WTC11 (cell line): ENCODE measurements around the gene UBC. TPM values are rescaled to one million over a fixed set of nuclear protein-coding genes. Genes with fewer than 3 reads are reported as not detected.

Experiments used
- ATAC-seq: fragments of 200-7000 bp; cut with Tn5 transposase; 2 replicates; pipeline ENCODE4 v1.10.0; 2021; ENCODE audit warnings: mild to moderate bottlenecking, moderate library complexity
- CTCF ChIA-PET: fragments of 300-600 bp; sonication (Branson Sonifier 250); formaldehyde crosslinking; loops from one replicate; lab custom pipeline; 2021; ENCODE audit warnings: antibody characterized with exemption; lab: Charles Lee
- POLR2A ChIA-PET: fragments of 350-600 bp; sonication (Branson Sonifier 250); formaldehyde crosslinking; loops from one replicate; lab custom pipeline; 2021; ENCODE audit warnings: antibody characterized with exemption; lab: Charles Lee
- DNase-seq: peaks from one replicate; pipeline ENCODE4 v3.0.0; 2021; ENCODE audit warnings: low spot score
- H3K27ac Mint-ChIP-seq: 2 replicates; pipeline ENCODE4 v1.8.0; 2021; ENCODE audit warnings: mixed read lengths
- H3K27me3 Mint-ChIP-seq: 2 replicates; pipeline ENCODE4 v1.8.0; 2021; ENCODE audit warnings: low read depth, mild to moderate bottlenecking, moderate library complexity, mixed read lengths
- H3K36me3 Mint-ChIP-seq: 2 replicates; pipeline ENCODE4 v1.8.0; 2021; ENCODE audit warnings: mixed read lengths
- H3K4me1 Mint-ChIP-seq: 2 replicates; pipeline ENCODE4 v1.8.0; 2022; ENCODE audit warnings: mixed read lengths
- H3K4me3 Mint-ChIP-seq: 2 replicates; pipeline ENCODE4 v1.8.0; 2021; ENCODE audit warnings: mild to moderate bottlenecking, moderate library complexity, mixed read lengths
- H3K9me3 Mint-ChIP-seq: 2 replicates; pipeline ENCODE4 v1.8.0; 2021; ENCODE audit warnings: mixed read lengths
- CREB1 ChIP-seq: sonication (generic); formaldehyde crosslinking; IDR thresholded peaks from 2 replicates; pipeline ENCODE4 v1.8.0; 2023; ENCODE audit warnings: mild to moderate bottlenecking, missing genetic modification reagents
- ELF4 ChIP-seq: sonication (generic); formaldehyde crosslinking; IDR thresholded peaks from 2 replicates; pipeline ENCODE4 v1.8.1; 2022; ENCODE audit warnings: low read depth, mild to moderate bottlenecking, moderate library complexity, missing genetic modification reagents
- FOXJ3 ChIP-seq: sonication (generic); formaldehyde crosslinking; IDR thresholded peaks from 2 replicates; pipeline ENCODE4 v1.9.0; 2021; ENCODE audit warnings: missing genetic modification reagents, mild to moderate bottlenecking, borderline replicate concordance
- JAZF1 ChIP-seq: fragments of 250-450 bp; sonication (Bioruptor Pico); IDR thresholded peaks from 2 replicates; pipeline ENCODE4 v1.9.0; 2021; ENCODE audit warnings: moderate library complexity, mild to moderate bottlenecking, inconsistent platforms
- JUN ChIP-seq: sonication (generic); formaldehyde crosslinking; IDR thresholded peaks from 2 replicates; pipeline ENCODE4 v1.8.0; 2023; ENCODE audit warnings: mild to moderate bottlenecking, missing genetic modification reagents
- NFE2L1 ChIP-seq: sonication (generic); formaldehyde crosslinking; IDR thresholded peaks from 2 replicates; pipeline ENCODE4 v1.8.1; 2023; ENCODE audit warnings: missing genetic modification reagents
- NR1H2 ChIP-seq: sonication (generic); formaldehyde crosslinking; IDR thresholded peaks from 2 replicates; pipeline ENCODE4 v1.9.0; 2021; ENCODE audit warnings: mild to moderate bottlenecking, moderate library complexity, missing genetic modification reagents
- TP53 ChIP-seq: sonication (generic); formaldehyde crosslinking; IDR thresholded peaks from 2 replicates; pipeline ENCODE4 v1.8.1; 2023; ENCODE audit warnings: mild to moderate bottlenecking, missing genetic modification reagents
- ZNF232 ChIP-seq: sonication (generic); formaldehyde crosslinking; IDR thresholded peaks from 2 replicates; pipeline ENCODE4 v1.8.0; 2022; ENCODE audit warnings: mild to moderate bottlenecking, missing genetic modification reagents
- ZNF416 ChIP-seq: fragments of 250-450 bp; sonication (Bioruptor Pico); IDR thresholded peaks from 2 replicates; pipeline ENCODE4 v1.9.0; 2021; ENCODE audit warnings: mild to moderate bottlenecking, inconsistent platforms
- ZNF671 ChIP-seq: fragments of 250-450 bp; sonication (Bioruptor Pico); IDR thresholded peaks from 2 replicates; pipeline ENCODE4 v1.8.0; 2021; ENCODE audit warnings: mild to moderate bottlenecking
- total RNA-seq: library from RNA; stranded (reverse); gene quantifications from 3 replicates; pipeline ENCODE4 v1.2.3, GENCODE V29; 2021
- TF ChIP-seq, protein P1 (sequence below): sonication (generic); formaldehyde crosslinking; IDR thresholded peaks from 2 replicates; pipeline ENCODE4 v1.8.1; 2022; ENCODE audit warnings: low read depth, mild to moderate bottlenecking, moderate library complexity, missing genetic modification reagents, borderline replicate concordance
- TF ChIP-seq, protein P2 (sequence below): sonication (generic); formaldehyde crosslinking; IDR thresholded peaks from 2 replicates; pipeline ENCODE4 v1.8.1; 2022; ENCODE audit warnings: mild to moderate bottlenecking, missing genetic modification reagents, moderate library complexity, borderline replicate concordance
- TF ChIP-seq, protein P3 (sequence below): sonication (generic); formaldehyde crosslinking; IDR thresholded peaks from 2 replicates; pipeline ENCODE4 v1.8.0; 2022; ENCODE audit warnings: missing genetic modification reagents
- TF ChIP-seq, protein P4 (sequence below): sonication (generic); formaldehyde crosslinking; IDR thresholded peaks from 2 replicates; pipeline ENCODE4 v1.8.0; 2022; ENCODE audit warnings: mild to moderate bottlenecking, missing genetic modification reagents
- TF ChIP-seq, protein P5 (sequence below): fragments of 250-450 bp; sonication (Bioruptor Pico); IDR thresholded peaks from 2 replicates; pipeline ENCODE4 v1.8.0; 2021; ENCODE audit warnings: mild to moderate bottlenecking
- TF ChIP-seq, protein P6 (sequence below): fragments of 250-450 bp; sonication (Bioruptor Pico); IDR thresholded peaks from 2 replicates; pipeline ENCODE4 v1.9.0; 2021; ENCODE audit warnings: mild to moderate bottlenecking, borderline replicate concordance

UBC gene
- total RNA-seq, 1 experiment from 2014 or later: 530 TPM

DNA sequence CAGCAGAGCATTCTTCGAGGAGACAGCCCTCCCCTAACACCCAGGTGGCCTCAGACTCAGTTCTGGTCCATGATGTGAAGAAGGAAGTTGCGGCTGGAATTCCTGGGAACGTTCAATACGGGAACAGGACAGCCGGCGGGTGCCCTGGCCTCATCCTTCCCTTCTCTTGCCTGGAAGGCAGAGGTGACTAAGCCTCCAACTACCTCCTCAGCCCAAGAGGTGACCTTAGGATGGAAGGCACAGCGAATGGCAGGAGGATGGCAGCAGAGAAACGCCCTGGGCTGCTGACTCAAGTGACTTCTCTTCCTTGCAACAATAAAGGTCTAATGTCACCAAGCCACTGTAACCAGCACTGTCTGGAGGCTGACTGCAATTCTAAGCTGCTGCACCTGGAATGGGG is 38.4 kb upstream of the UBC start (continued):
- TF ChIP-seq, protein P1, sequence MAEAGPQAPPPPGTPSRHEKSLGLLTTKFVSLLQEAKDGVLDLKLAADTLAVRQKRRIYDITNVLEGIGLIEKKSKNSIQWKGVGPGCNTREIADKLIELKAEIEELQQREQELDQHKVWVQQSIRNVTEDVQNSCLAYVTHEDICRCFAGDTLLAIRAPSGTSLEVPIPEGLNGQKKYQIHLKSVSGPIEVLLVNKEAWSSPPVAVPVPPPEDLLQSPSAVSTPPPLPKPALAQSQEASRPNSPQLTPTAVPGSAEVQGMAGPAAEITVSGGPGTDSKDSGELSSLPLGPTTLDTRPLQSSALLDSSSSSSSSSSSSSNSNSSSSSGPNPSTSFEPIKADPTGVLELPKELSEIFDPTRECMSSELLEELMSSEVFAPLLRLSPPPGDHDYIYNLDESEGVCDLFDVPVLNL (CRISPR knock-in tag): no peak
- TF ChIP-seq ZNF671 (CRISPR knock-in tag) (no peak), ELF4 (no peak), ZNF232 (no peak), NR1H2 (CRISPR knock-in tag) (no peak)
- TF ChIP-seq, protein P2, sequence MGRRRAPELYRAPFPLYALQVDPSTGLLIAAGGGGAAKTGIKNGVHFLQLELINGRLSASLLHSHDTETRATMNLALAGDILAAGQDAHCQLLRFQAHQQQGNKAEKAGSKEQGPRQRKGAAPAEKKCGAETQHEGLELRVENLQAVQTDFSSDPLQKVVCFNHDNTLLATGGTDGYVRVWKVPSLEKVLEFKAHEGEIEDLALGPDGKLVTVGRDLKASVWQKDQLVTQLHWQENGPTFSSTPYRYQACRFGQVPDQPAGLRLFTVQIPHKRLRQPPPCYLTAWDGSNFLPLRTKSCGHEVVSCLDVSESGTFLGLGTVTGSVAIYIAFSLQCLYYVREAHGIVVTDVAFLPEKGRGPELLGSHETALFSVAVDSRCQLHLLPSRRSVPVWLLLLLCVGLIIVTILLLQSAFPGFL (CRISPR knock-in tag): no peak
- TF ChIP-seq, protein P3, sequence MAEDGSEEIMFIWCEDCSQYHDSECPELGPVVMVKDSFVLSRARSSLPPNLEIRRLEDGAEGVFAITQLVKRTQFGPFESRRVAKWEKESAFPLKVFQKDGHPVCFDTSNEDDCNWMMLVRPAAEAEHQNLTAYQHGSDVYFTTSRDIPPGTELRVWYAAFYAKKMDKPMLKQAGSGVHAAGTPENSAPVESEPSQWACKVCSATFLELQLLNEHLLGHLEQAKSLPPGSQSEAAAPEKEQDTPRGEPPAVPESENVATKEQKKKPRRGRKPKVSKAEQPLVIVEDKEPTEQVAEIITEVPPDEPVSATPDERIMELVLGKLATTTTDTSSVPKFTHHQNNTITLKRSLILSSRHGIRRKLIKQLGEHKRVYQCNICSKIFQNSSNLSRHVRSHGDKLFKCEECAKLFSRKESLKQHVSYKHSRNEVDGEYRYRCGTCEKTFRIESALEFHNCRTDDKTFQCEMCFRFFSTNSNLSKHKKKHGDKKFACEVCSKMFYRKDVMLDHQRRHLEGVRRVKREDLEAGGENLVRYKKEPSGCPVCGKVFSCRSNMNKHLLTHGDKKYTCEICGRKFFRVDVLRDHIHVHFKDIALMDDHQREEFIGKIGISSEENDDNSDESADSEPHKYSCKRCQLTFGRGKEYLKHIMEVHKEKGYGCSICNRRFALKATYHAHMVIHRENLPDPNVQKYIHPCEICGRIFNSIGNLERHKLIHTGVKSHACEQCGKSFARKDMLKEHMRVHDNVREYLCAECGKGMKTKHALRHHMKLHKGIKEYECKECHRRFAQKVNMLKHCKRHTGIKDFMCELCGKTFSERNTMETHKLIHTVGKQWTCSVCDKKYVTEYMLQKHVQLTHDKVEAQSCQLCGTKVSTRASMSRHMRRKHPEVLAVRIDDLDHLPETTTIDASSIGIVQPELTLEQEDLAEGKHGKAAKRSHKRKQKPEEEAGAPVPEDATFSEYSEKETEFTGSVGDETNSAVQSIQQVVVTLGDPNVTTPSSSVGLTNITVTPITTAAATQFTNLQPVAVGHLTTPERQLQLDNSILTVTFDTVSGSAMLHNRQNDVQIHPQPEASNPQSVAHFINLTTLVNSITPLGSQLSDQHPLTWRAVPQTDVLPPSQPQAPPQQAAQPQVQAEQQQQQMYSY: no peak
- TF ChIP-seq, all 79 proteins: peak for 0

DNA sequence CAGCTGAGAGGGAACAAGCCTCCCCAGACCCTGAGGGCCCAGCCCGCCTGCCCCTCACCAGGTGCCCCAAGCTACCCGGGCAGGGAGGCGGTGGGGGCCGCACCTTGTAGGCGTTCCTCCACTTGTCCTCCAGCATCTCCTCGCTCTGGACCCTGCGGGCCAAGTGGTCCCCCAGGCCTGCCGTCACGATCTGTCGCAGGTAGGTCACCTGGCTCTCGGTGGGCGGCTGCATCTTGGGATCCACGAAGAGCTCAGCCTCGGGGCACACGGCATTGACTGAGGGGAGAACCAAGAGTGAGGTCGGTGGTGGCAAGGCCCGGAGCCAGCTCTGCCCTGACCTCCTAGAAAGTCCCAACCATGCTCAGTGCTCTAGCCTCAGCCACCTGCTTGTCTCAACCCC is 37.8 kb upstream of the UBC start:
- Mint-ChIP-seq H3K4me3 (no peak overlapping the region), H3K9me3 (no peaks in the 10 kb centered on the region), H3K36me3 (peaks cover 48% of the 10 kb centered on the region), H3K27me3 (no peaks in the 10 kb centered on the region), H3K27ac (no peak overlapping the region)
- no peak for ATAC-seq
- POLR2A ChIA-PET: no interaction called here
- no peak for TF ChIP-seq TP53 (CRISPR knock-in tag)
- TF ChIP-seq, protein P4, sequence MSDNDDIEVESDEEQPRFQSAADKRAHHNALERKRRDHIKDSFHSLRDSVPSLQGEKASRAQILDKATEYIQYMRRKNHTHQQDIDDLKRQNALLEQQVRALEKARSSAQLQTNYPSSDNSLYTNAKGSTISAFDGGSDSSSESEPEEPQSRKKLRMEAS (CRISPR knock-in tag): no peak
- TF ChIP-seq, protein P5, sequence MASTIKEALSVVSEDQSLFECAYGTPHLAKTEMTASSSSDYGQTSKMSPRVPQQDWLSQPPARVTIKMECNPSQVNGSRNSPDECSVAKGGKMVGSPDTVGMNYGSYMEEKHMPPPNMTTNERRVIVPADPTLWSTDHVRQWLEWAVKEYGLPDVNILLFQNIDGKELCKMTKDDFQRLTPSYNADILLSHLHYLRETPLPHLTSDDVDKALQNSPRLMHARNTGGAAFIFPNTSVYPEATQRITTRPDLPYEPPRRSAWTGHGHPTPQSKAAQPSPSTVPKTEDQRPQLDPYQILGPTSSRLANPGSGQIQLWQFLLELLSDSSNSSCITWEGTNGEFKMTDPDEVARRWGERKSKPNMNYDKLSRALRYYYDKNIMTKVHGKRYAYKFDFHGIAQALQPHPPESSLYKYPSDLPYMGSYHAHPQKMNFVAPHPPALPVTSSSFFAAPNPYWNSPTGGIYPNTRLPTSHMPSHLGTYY (CRISPR knock-in tag): no peak
- TF ChIP-seq NFE2L1 (CRISPR knock-in tag): no peak
- no peak for TF ChIP-seq JAZF1 (CRISPR knock-in tag)
- no peak for TF ChIP-seq FOXJ3 (CRISPR knock-in tag)
- TF ChIP-seq, protein P2 (CRISPR knock-in tag): no peak
- TF ChIP-seq, protein P6, sequence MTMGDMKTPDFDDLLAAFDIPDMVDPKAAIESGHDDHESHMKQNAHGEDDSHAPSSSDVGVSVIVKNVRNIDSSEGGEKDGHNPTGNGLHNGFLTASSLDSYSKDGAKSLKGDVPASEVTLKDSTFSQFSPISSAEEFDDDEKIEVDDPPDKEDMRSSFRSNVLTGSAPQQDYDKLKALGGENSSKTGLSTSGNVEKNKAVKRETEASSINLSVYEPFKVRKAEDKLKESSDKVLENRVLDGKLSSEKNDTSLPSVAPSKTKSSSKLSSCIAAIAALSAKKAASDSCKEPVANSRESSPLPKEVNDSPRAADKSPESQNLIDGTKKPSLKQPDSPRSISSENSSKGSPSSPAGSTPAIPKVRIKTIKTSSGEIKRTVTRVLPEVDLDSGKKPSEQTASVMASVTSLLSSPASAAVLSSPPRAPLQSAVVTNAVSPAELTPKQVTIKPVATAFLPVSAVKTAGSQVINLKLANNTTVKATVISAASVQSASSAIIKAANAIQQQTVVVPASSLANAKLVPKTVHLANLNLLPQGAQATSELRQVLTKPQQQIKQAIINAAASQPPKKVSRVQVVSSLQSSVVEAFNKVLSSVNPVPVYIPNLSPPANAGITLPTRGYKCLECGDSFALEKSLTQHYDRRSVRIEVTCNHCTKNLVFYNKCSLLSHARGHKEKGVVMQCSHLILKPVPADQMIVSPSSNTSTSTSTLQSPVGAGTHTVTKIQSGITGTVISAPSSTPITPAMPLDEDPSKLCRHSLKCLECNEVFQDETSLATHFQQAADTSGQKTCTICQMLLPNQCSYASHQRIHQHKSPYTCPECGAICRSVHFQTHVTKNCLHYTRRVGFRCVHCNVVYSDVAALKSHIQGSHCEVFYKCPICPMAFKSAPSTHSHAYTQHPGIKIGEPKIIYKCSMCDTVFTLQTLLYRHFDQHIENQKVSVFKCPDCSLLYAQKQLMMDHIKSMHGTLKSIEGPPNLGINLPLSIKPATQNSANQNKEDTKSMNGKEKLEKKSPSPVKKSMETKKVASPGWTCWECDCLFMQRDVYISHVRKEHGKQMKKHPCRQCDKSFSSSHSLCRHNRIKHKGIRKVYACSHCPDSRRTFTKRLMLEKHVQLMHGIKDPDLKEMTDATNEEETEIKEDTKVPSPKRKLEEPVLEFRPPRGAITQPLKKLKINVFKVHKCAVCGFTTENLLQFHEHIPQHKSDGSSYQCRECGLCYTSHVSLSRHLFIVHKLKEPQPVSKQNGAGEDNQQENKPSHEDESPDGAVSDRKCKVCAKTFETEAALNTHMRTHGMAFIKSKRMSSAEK: no peak
- no peak for TF ChIP-seq ZNF416 (CRISPR knock-in tag)
- TF ChIP-seq JUN: no peak
- TF ChIP-seq CREB1 (CRISPR knock-in tag): no peak
- TF ChIP-seq, all 79 proteins: peak for 0
- CTCF ChIA-PET: interaction anchor here (0.8 kb wide), 1 partner anchor 12 kb away, joined by 3 read pairs; no protein-coding TSS in a partner anchor
- no peak for DNase-seq
- H3K4me1 Mint-ChIP-seq: no peaks in the 10 kb centered on the region
